Iris pigment epithelial cell (primary cell): ENCODE measurements around the gene RNFT1.
A peak's percentile ranks its signal among the peaks of the same experiment; 100 is the strongest.
"Not testable (repeated sequence)": the region's sequence is repeated elsewhere in the genome, so short reads cannot be mapped to it uniquely, and the experiment has no call there.

Experiments used
- DNase-seq: peaks from one replicate; pipeline ENCODE4 v3.0.0-alpha.2; 2011; ENCODE audit warnings: low read depth

The RNFT1 gene, protein sequence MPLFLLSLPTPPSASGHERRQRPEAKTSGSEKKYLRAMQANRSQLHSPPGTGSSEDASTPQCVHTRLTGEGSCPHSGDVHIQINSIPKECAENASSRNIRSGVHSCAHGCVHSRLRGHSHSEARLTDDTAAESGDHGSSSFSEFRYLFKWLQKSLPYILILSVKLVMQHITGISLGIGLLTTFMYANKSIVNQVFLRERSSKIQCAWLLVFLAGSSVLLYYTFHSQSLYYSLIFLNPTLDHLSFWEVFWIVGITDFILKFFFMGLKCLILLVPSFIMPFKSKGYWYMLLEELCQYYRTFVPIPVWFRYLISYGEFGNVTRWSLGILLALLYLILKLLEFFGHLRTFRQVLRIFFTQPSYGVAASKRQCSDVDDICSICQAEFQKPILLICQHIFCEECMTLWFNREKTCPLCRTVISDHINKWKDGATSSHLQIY

GRCh38 chr17:59964482-59965328, at the start of gene RNFT1:
TSS of gene RNFT1 (minus strand) at chr17:59964740. CDS start at chr17:59964663, 77 bp downstream.
- DNase-seq: peak; percentile 89

GRCh38 chr17:60009326-60009725, 44.8 kb upstream of the RNFT1 start:
- not testable (repeated sequence) for DNase-seq

- not testable (repeated sequence) for DNase-seq
Observed at GRCh38 chr17:60008377-60008776, 43.8 kb upstream of the RNFT1 start.

DNA sequence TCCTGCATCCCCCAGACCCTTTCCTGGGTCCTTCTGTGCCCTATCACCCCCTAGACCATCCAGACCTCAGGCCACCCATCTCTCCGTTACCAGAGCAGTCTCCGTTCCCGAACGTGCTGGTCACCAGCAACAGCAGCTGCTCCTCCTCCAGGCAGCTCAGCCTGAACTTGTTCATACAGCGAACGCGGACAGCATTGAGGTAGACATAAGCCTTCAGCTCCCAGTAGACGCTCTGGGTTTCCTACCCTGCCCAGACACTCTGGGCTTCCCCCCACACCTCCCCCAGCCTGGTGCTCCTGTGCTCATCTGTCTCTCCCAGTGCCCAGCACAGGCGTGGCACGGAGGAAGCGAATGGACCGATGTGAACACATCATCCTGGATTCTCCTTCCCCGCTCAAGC, 41.6 kb upstream of the RNFT1 start:
- no peak for DNase-seq

DNA sequence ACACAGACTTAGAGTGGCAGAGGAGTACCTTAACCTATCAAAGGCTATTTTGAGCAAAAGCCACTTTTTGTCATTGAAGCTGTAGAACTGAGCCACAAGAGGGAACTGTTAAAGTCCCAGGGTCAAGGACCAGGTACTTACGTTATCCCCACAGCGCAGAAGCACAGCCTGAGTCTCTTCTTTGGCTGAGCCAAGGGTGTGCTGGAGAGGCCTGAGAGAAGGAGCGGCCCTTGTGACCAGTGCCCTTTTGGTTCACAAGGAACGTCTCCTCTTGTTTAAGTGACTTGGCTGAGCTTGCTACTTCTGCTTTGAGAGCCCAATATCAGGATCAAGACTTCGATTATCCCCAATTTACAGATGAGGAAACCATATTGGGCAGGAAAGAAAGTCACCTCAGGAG, 40.0 kb upstream of the RNFT1 start:
- not testable (repeated sequence) for DNase-seq

- not testable (repeated sequence) for DNase-seq
Observed at GRCh38 chr17:60002405-60002804, 37.9 kb upstream of the RNFT1 start.

DNA sequence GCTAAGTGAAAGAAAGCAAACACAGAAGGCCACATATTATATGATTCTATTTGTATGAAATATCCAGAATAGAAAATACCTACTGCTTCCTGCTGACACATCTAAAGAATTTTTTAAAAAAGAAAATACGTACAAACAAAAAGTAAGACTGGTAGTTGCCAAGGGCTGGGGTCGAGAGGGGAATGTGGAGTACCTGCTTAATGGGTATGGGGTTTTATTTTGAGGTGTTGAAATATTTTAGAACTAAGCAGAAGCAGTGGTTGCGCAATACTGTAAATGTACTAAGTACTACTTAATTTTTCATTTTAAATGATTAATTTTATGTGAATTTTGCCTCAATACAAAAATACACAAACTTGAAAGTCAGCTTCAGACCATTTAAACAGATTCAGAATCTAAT, 32.1 kb upstream of the RNFT1 start:
- not testable (repeated sequence) for DNase-seq

- DNase-seq: not testable (repeated sequence)
Observed at GRCh38 chr17:59975166-59975565, 10.6 kb upstream of the RNFT1 start.

DNA sequence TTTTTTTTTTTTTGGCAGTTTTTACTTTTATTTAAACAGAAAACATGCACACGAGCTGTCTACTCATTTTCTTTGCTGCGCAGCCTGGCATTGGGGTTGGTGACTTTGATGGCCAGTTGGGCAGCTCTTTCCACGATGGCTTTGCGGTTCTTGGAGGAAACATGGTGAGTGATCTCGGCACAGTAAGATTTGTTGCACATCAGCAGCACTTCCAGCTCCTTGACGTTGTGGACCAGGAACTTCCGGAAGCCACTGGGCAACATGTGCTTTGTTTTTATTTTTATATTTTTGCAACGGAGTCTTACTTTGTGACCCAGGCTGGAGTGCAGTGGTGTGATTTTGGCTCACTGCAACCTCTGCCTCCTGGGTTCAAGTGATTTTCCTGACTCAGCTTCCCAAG, 8.9 kb upstream of the RNFT1 start:
- DNase-seq: not testable (repeated sequence)

GRCh38 chr17:59972778-59973177, 8.2 kb upstream of the RNFT1 start:
- peak; percentile 41 for DNase-seq

GRCh38 chr17:59971771-59972170, 7.2 kb upstream of the RNFT1 start:
- DNase-seq: not testable (repeated sequence)

DNA sequence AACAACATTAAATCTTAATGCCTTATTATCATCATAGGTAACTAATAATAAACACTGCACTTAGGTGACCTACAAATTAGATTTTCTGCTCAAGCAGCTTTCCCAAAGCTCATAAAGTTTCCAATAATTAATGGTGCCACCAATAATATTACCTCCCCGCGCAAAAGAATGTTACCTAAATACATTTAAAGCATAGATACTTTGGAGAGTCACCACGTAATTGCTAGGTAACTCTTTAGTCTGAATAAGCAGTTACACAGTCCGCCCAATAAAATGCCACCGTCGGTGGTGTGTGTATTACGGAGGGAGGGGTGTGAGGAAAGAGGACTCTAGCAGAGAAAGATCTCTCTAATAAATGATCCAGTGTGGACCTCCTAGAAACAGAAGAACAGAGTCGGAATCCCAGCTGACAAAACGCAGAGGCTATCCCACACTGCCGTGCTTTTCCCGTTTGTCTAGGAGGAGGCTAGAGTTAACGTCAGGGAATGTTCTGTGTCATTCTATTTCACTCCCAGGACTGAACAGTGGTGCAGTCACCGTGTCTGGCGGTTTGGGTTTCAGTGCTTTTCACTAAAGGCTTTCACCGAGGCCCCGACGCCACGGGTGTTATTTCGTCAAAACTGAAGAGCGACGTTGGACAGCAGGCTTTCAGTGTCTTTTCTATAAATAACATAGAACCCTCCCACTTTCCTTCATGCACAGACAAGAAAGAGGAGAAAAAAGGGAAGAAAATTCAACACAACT, 630 bp downstream of the RNFT1 start:
- DNase-seq: peak; percentile 69

DNA sequence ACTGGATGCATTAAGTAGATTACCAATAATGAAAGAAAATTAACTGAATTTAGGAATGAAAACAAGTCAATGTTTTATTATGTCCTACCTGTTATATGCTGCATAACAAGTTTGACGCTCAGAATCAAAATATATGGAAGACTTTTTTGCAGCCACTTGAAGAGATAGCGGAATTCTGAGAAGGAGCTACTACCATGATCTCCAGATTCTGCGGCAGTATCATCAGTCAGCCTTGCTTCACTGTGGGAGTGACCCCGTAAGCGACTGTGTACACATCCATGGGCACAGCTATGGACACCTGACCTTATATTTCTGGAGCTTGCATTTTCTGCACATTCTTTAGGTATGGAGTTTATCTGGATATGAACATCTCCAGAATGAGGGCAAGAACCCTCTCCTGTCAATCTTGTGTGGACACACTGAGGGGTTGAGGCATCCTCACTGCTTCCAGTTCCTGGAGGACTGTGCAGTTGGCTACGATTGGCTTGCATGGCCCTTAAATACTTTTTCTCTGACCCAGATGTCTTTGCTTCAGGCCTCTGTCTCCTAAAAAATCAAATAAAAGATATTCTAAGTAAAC, 1.7 kb downstream of the RNFT1 start:
- DNase-seq: no peak

DNA sequence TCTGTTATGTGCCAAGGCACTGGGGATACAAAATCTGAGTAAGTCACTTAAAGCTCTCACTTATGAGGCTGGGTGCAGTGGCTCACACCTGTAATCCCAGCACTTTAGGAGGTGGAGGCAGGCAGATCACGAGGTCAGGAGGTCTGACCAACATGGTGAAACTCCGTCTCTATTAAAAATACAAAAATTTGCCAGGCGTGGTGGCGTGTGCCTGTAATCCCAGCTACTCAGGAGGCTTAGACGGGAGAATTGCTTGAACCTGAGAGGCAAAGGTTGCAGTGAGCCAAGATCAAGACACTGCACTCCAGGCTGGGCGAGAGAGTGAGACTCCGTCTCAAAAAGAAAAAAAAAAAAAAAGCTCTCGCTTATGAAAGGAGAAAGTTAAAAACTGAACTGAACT, 5.0 kb downstream of the RNFT1 start:
- not testable (repeated sequence) for DNase-seq

DNA sequence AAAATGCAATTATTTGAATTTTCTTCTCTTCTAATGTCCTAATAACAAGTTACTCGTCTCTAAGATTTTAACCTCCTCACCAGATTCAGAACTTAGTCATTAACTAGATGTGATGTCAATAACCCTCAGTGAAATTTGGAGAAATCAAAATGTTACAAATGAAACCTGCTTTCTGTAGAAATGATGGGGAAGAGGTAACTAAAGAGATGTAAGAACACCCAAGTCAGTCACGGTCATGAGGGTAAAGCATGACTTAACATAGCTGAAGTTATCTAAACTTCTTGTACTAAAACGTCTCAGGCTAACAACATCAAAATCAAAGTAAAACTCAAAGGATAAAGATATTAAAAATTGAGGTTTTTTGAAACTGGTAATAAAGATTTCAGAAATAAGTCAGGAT, 9.7 kb downstream of the RNFT1 start:
- no peak for DNase-seq

GRCh38 chr17:59950049-59950448, 14.5 kb downstream of the RNFT1 start:
- no peak for DNase-seq

DNA sequence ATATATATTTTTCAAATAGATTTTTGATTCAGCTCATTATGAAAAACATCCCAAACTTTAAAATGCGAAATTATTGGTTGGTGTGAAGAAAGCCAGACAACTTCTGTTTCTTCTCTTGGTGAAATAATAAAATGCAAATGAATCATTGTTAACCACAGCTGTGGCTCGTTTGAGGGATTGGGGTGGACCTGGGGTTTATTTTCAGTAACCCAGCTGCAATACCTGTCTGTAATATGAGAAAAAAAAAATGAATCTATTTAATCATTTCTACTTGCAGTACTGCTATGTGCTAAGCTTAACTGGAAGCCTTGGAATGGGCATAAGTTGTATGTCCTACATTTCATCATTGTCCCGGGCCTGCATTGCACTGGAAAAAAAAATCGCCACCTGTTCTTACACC, 17.2 kb downstream of the RNFT1 start:
- DNase-seq: not testable (repeated sequence)

GRCh38 chr17:59946433-59946832, 18.1 kb downstream of the RNFT1 start:
- DNase-seq: not testable (repeated sequence)

GRCh38 chr17:59941131-59941530, 23.4 kb downstream of the RNFT1 start:
- no peak for DNase-seq

DNA sequence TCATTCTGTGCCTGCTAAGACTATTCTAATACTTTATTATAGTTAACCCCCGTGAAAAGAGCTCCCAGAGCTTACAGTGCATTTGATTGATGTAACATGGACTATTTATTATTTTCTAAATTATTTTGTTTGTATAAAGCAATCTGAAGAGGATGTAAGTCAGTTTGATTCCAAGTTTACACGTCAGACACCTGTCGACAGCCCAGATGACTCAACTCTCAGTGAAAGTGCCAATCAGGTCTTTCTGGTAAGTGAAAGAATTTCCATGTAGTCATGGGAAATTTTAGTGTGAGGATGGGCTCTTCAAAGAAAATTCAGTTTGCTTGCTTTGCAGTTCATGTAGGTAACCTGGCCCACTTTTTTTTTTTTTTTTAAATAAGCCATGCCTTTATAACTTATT, 23.8 kb downstream of the RNFT1 start:
- peak; percentile 25 for DNase-seq

- not testable (repeated sequence) for DNase-seq
Observed at GRCh38 chr17:59933317-59933716, 31.2 kb downstream of the RNFT1 start.

GRCh38 chr17:59930768-59931167, 33.8 kb downstream of the RNFT1 start:
- DNase-seq: peak; percentile 84
